Measurements from ENCODE around the gene OSBPL1A.

DNA sequence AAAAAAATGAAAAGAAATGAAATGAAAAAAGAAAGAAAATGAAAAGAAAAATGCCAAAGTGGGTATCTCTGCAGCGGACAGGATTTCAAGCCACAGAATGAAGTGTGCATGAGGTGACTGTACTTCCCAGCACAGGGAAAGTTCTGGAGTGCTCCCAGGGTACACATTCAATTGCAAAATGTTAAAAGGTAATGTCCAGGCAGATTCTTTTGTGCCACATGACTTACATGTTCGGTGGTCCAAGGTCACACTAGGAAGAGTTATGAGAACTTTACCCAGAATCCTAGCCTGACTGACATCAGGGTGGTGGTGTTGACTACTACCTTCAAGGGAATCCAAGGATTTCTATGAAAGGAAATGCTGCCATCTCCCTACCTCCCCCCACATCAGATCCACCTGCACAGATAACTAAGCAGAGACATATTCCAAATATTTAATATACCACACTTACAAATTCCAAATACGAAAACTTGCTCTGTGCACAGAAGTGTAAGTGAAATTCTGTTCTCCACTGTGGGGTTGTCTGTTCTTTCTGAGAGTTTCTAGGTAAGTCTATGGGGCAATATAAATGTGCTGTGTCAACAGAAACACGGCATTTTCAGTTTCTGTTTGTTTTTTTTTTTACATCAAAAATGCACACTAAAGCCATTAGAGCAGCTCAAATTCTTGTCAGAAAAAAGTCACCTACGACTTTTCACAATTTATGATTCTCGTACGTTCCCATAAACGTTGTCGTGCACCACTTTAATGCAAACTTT lies 202.1 kb downstream of the OSBPL1A start:
- no peak for TF ChIP-seq SMAD1 (IDR thresholded peaks at IDR 0.05; ENCODE audit: low read depth, partially characterized antibody)
- no peak for TF ChIP-seq KLF5 (IDR thresholded peaks at IDR 0.05; ENCODE audit: partially characterized antibody)
- no peak for TF ChIP-seq E4F1 (IDR thresholded peaks at IDR 0.05; ENCODE audit: borderline replicate concordance, partially characterized antibody)
- TF ChIP-seq KDM1A (IDR thresholded peaks at IDR 0.05; ENCODE audit: borderline replicate concordance), result no peak
- no peak for TF ChIP-seq JUND (IDR thresholded peaks at IDR 0.05; ENCODE audit: low read depth, low read length)
- TF ChIP-seq EP300 (IDR thresholded peaks at IDR 0.05; ENCODE audit: borderline replicate concordance in 1 of 2, control insufficient read depth in 1 of 2, low read depth in 2 of 2, low read length in 2 of 2), result no peak
- TF ChIP-seq, protein P1, sequence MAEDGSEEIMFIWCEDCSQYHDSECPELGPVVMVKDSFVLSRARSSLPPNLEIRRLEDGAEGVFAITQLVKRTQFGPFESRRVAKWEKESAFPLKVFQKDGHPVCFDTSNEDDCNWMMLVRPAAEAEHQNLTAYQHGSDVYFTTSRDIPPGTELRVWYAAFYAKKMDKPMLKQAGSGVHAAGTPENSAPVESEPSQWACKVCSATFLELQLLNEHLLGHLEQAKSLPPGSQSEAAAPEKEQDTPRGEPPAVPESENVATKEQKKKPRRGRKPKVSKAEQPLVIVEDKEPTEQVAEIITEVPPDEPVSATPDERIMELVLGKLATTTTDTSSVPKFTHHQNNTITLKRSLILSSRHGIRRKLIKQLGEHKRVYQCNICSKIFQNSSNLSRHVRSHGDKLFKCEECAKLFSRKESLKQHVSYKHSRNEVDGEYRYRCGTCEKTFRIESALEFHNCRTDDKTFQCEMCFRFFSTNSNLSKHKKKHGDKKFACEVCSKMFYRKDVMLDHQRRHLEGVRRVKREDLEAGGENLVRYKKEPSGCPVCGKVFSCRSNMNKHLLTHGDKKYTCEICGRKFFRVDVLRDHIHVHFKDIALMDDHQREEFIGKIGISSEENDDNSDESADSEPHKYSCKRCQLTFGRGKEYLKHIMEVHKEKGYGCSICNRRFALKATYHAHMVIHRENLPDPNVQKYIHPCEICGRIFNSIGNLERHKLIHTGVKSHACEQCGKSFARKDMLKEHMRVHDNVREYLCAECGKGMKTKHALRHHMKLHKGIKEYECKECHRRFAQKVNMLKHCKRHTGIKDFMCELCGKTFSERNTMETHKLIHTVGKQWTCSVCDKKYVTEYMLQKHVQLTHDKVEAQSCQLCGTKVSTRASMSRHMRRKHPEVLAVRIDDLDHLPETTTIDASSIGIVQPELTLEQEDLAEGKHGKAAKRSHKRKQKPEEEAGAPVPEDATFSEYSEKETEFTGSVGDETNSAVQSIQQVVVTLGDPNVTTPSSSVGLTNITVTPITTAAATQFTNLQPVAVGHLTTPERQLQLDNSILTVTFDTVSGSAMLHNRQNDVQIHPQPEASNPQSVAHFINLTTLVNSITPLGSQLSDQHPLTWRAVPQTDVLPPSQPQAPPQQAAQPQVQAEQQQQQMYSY (CRISPR knock-in tag; IDR thresholded peaks at IDR 0.05), result no peak
- no peak for TF ChIP-seq ESRRA (IDR thresholded peaks at IDR 0.05; ENCODE audit: low read length)
